Hepatocyte (in vitro differentiated cells): ENCODE results near the gene CEP170B.

Experiments used
- CTCF ChIP-seq: fragments of 200-600 bp; sonication (generic); IDR thresholded peaks from 2 replicates; pipeline ENCODE4 v1.5.1; 2016; ENCODE audit warnings: antibody characterized with exemption, mild to moderate bottlenecking; ENCODE audit not compliant: poor library complexity
- EZH2phosphoT487 ChIP-seq: fragments of 200-600 bp; sonication (generic); IDR thresholded peaks from one replicate; pipeline ENCODE4 v1.6.1; 2018; ENCODE audit warnings: antibody characterized with exemption, mild to moderate bottlenecking, low read depth, moderate library complexity; ENCODE audit not compliant: unreplicated experiment, severe bottlenecking

GRCh38 chr14:104860414-104860813 is 4.7 kb upstream of the CEP170B start:
- no peak for TF ChIP-seq CTCF
- no peak for TF ChIP-seq EZH2phosphoT487
